ENCODE results near the gene ATP1B2. TPM values are rescaled to one million over a fixed set of nuclear protein-coding genes. Genes with fewer than 3 reads are reported as not detected.

The ATP1B2 gene
- total RNA-seq, 1 experiment from 2014 or later: 0.63 TPM

DNA sequence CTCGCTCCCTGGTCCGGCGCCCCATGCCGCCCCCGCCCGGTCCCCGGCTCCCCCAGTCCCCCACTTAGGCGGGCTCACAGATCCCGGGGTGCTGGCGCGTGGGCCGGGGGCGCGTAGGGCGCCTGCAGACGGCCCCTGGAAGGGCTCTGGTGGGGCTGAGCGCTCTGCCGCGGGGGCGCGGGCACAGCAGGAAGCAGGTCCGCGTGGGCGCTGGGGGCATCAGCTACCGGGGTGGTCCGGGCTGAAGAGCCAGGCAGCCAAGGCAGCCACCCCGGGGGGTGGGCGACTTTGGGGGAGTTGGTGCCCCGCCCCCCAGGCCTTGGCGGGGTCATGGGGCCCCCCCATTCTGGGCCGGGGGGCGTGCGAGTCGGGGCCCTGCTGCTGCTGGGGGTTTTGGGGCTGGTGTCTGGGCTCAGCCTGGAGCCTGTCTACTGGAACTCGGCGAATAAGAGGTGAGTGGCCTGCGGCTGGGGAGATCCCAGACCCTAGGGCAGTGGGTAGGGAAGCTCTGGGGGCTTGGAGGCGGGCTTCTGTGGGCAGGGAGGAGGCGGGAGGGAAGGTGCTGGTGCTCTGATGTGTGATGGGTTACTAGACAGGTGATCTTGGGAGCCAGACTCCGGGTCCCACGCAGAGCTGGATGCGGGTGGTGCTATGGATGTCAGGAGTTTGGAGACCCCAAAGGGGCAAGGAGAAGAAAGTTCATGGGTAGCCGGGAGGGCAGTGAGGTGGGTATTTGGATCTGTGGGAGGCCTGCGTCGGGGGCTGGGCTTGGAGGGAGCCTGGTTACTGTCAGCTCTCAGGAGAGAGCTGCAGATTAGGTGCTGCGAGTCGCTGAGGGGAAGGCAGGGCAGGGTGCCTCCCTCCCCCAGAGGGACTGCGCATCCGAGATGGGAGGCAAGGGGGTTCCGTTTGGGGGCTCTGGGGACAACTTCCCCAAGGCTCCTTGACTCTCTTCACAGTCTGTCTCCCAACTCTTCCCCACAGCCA lies 54.8 kb downstream of the ATP1B2 start:
- Histone ChIP-seq H2AFZ (no peak overlapping the region), H3K27ac (no peak overlapping the region), H3K4me1 (replicated peaks; ENCODE audit: insufficient read depth) (no peaks in the 10 kb centered on the region), H3F3A (ENCODE audit: insufficient read depth, low read depth) (no peaks in the 10 kb centered on the region), H3K4me3 (no peak overlapping the region), H4K20me1 (ENCODE audit: insufficient read depth) (no peaks in the 10 kb centered on the region), H3K27me3 (ENCODE audit: insufficient read depth, low read depth) (no peaks in the 10 kb centered on the region), H3K4me2 (no peak overlapping the region), H3K9me2 (ENCODE audit: insufficient read depth) (no peaks in the 10 kb centered on the region), H3K79me2 (ENCODE audit: low read depth) (no peaks in the 10 kb centered on the region), H3K9me3 (ENCODE audit: insufficient read depth, low read depth) (no peaks in the 10 kb centered on the region), H3K36me3 (ENCODE audit: low read depth) (no peaks in the 10 kb centered on the region)
- DNase-seq: no peak
- intact Hi-C loops (cut with micrococcal nuclease; ENCODE audit: unreplicated experiment): no loop called here
- ChIA-PET CTCF (no interaction called here), POLR2A (ENCODE audit: unreplicated experiment) (interaction anchor here (0.7 kb wide), 1 partner anchor 283 kb away, joined by 3 read pairs; no protein-coding TSS in a partner anchor)
- no TSS peak for BruUV-seq (replicated peaks)
- TF ChIP-seq EZH2 (IDR thresholded peaks at IDR 0.05; ENCODE audit: low read depth): no peak
- TF ChIP-seq, protein P1, sequence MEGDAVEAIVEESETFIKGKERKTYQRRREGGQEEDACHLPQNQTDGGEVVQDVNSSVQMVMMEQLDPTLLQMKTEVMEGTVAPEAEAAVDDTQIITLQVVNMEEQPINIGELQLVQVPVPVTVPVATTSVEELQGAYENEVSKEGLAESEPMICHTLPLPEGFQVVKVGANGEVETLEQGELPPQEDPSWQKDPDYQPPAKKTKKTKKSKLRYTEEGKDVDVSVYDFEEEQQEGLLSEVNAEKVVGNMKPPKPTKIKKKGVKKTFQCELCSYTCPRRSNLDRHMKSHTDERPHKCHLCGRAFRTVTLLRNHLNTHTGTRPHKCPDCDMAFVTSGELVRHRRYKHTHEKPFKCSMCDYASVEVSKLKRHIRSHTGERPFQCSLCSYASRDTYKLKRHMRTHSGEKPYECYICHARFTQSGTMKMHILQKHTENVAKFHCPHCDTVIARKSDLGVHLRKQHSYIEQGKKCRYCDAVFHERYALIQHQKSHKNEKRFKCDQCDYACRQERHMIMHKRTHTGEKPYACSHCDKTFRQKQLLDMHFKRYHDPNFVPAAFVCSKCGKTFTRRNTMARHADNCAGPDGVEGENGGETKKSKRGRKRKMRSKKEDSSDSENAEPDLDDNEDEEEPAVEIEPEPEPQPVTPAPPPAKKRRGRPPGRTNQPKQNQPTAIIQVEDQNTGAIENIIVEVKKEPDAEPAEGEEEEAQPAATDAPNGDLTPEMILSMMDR (conservative IDR thresholded peaks at IDR 0.05): no peak

DNA sequence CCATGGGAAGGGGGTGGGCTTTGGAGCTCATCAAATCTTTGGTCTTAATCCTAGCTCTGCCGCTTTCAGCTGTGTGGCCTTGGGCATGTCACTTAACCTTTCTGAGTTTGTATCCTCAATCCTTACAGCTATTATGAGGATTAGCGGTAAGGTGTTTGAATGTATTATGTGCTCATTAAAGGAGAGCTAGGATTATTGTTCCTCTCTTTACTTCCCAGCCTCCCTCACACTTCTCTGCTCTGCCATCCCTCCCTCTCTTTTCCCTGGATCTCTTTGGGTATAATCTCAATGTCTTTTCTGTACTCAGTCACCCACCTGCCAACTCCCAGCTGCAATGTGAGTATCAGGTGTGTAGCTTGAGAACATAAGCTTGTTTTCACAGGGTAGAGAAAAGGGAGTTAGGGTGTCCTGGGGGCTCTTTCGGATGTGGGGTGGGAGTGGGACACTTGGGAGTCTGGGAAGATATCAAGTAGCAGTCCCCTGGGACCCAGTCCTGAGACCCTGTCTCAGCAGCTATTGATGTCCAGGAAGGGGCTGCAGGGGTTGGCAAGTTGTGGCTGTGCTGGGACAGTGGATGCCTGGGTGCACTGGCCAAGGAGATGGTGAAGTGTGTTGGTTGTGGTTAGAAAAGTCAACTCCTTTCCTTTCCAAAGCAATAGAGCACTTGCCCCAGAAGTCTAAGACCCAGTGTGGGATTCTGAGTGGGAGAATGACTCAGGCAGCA lies 56.1 kb downstream of the ATP1B2 start:
- DNase-seq: no peak
- intact Hi-C loops (cut with micrococcal nuclease; ENCODE audit: unreplicated experiment): no loop called here
- no peak overlapping the region for H3K4me2 ChIP-seq
- no peak overlapping the region for H3K4me3 ChIP-seq
- no peak overlapping the region for H2AFZ ChIP-seq
- H3K27me3 ChIP-seq (ENCODE audit: insufficient read depth, low read depth): no peaks in the 10 kb centered on the region
- BruUV-seq (replicated peaks): no TSS peak
- CTCF ChIA-PET: no interaction called here
- H3K9me3 ChIP-seq (ENCODE audit: insufficient read depth, low read depth): no peaks in the 10 kb centered on the region
- TF ChIP-seq, protein P1 (conservative IDR thresholded peaks at IDR 0.05): no peak
- TF ChIP-seq EZH2 (IDR thresholded peaks at IDR 0.05; ENCODE audit: low read depth): no peak
- H4K20me1 ChIP-seq (ENCODE audit: insufficient read depth): no peaks in the 10 kb centered on the region
- no peak overlapping the region for H3K27ac ChIP-seq
- no peaks in the 10 kb centered on the region for H3K4me1 ChIP-seq (replicated peaks; ENCODE audit: insufficient read depth)
- POLR2A ChIA-PET (ENCODE audit: unreplicated experiment): interaction anchor here (0.7 kb wide), 1 partner anchor 302 kb away, joined by 3 read pairs; no protein-coding TSS in a partner anchor
- H3F3A ChIP-seq (ENCODE audit: insufficient read depth, low read depth): no peaks in the 10 kb centered on the region
- no peaks in the 10 kb centered on the region for H3K36me3 ChIP-seq (ENCODE audit: low read depth)
- H3K79me2 ChIP-seq (ENCODE audit: low read depth): no peaks in the 10 kb centered on the region
- no peaks in the 10 kb centered on the region for H3K9me2 ChIP-seq (ENCODE audit: insufficient read depth)

Other genes starting within 250 kb of the ATP1B2 start
- 55.4 and 91.7 TPM in 2 replicates for gene TMEM256, start 246.8 kb upstream of the ATP1B2 start, total RNA-seq (2021)
- 86.3 and 98.8 TPM in 2 replicates for gene NLGN2, start 243.1 kb upstream of the ATP1B2 start, total RNA-seq (2021)
- 0.83 and 1.1 TPM in 2 replicates for gene SPEM1, start 230.6 kb upstream of the ATP1B2 start, total RNA-seq (2021)
- 0.50 TPM in 1 of 2 replicates, not detected in the other for gene SPEM2, start 225.3 kb upstream of the ATP1B2 start, total RNA-seq (2021)
- not detected in 2 replicates for gene SPEM3, start 222.1 kb upstream of the ATP1B2 start, total RNA-seq (2021)
- gene TMEM102, start 215.5 kb upstream of the ATP1B2 start, total RNA-seq (2021): 17.0 and 20.7 TPM in 2 replicates
- 15.2 and 23.2 TPM in 2 replicates for gene FGF11, start 211.4 kb upstream of the ATP1B2 start, total RNA-seq (2021)
- gene CHRNB1, start 205.9 kb upstream of the ATP1B2 start, total RNA-seq (2021): 31.9 and 53.4 TPM in 2 replicates
- gene ZBTB4, start 171.3 kb upstream of the ATP1B2 start, total RNA-seq (2021): 50.6 and 54.0 TPM in 2 replicates
- not detected in 2 replicates for gene SLC35G6, start 169.5 kb upstream of the ATP1B2 start, total RNA-seq (2021)
- 149 and 166 TPM in 2 replicates for gene POLR2A, start 166.6 kb upstream of the ATP1B2 start, total RNA-seq (2021)
- gene TNFSF12, start 101.9 kb upstream of the ATP1B2 start, total RNA-seq (2021): 14.3 and 21.5 TPM in 2 replicates
- 46.4 and 65.4 TPM in 2 replicates for gene TNFSF13, start 92.2 kb upstream of the ATP1B2 start, total RNA-seq (2021)
- gene SENP3, start 89.0 kb upstream of the ATP1B2 start, total RNA-seq (2021): 68.4 and 72.4 TPM in 2 replicates
- 27.0 and 37.0 TPM in 2 replicates for gene CD68, start 71.3 kb upstream of the ATP1B2 start, total RNA-seq (2021)
- 33.4 and 44.2 TPM in 2 replicates for gene MPDU1, start 67.1 kb upstream of the ATP1B2 start, total RNA-seq (2021)
- gene SOX15, start 60.8 kb upstream of the ATP1B2 start, total RNA-seq (2021): 80.9 and 124 TPM in 2 replicates
- gene FXR2, start 36.0 kb upstream of the ATP1B2 start, total RNA-seq (2021): 61.5 and 63.7 TPM in 2 replicates
- 52.0 and 68.7 TPM in 2 replicates for gene SAT2, start 23.1 kb upstream of the ATP1B2 start, total RNA-seq (2021)
- gene SHBG, start 20.8 kb upstream of the ATP1B2 start, total RNA-seq (2021): 0.52 and 1.0 TPM in 2 replicates
- gene TP53, start 36.6 kb downstream of the ATP1B2 start, total RNA-seq (2021): 307 and 340 TPM in 2 replicates
- gene WRAP53, start 37.6 kb downstream of the ATP1B2 start, total RNA-seq (2021): 31.9 and 37.2 TPM in 2 replicates
- gene EFNB3, start 54.3 kb downstream of the ATP1B2 start, total RNA-seq (2021): 1.5 and 1.6 TPM in 2 replicates
- 10.6 and 11.6 TPM in 2 replicates for gene DNAH2, start 66.8 kb downstream of the ATP1B2 start, total RNA-seq (2021)
- 41.3 and 41.8 TPM in 2 replicates for gene KDM6B, start 183.3 kb downstream of the ATP1B2 start, total RNA-seq (2021)
- gene TMEM88, start 204.1 kb downstream of the ATP1B2 start, total RNA-seq (2021): 3.1 and 3.4 TPM in 2 replicates
- gene NAA38, start 206.6 kb downstream of the ATP1B2 start, total RNA-seq (2021): 159 and 176 TPM in 2 replicates
- 14.3 and 22.0 TPM in 2 replicates for gene CYB5D1, start 207.1 kb downstream of the ATP1B2 start, total RNA-seq (2021)
- gene CHD3, start 237.9 kb downstream of the ATP1B2 start, total RNA-seq (2021): 197 and 219 TPM in 2 replicates